NCI-H1105 treated with DMSO at 0.1 percent for 48 hours (cell line): ENCODE data around the gene RNLS.
"Not testable (repeated sequence)": the region's sequence is repeated elsewhere in the genome, so short reads cannot be mapped to it uniquely, and the experiment has no call there.

Experiments
- DNase-seq: peaks from one replicate; lab custom pipeline; 2025; lab: John Stamatoyannopoulos, UW

RNLS gene

DNA sequence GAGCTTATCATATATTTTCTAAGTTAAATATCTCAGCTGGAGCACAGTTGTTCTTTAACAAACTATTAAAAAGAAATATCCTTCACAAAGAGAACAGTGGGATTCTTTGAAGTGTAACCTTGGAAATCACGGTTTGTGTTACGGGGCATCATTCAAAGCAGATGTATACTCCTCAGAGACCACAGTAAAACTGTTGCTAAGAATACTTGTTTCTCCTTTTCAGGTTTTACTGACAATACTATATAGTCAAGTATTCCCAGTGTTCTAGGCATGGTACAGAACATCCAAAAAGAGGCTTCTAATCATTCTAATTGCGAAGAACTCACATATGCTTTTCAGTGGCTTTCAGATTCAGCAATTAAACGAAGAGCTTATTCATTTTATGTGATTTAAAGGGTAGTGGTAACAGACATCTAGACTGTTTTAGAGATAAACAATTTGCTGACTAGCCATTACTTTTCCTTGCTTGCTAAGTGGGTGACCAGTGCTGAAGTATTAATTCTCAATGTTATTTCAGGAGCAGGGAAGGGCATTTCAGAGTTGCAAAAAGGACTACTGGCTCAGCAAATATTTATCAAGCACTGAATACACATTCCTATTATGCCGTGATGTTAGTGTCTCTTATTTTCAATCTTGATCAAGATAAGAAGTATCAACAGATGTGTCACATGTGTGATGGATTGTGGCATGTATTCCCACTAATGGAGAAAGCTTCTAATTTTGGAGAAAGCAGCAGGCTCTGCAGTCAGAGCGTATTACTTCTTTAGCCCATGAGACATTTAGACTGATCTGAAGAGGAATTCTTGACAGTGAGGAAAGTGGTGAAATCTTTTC is 236.8 kb downstream of the RNLS start:
- DNase-seq: no peak

DNA sequence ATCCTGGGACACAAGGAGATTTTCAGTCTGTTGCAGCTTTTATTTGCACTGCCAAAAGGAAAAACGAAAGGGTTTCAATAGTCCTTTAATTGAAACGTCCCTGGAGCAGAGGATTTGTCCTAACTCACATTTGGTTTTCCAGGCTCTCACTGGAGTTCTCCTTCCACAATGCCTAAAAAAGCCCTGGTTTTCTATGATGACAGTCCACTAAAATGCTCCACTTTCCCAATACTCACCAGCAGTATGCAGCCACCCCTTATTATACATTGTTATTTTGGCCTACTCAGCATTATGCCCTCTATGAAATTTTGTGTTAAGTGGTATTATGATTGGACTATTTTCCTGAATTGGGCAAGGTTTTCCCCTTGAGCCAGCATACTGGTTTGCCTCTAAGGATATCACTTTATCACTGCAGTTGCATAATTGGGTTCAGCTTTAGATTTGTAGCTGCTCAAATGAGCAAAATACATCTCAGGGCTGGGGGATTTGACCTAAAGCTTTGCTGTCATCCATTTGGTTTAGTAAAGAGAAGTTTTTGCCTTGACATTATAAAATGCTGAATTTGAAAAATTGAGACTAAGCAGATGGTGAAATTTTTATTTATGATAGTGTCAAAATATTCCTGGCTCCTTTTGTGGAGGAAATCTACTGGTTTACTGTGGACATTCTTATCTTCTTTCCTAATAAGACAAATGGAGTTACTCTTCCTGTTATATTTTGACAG is 239.2 kb downstream of the RNLS start:
- no peak for DNase-seq

DNA sequence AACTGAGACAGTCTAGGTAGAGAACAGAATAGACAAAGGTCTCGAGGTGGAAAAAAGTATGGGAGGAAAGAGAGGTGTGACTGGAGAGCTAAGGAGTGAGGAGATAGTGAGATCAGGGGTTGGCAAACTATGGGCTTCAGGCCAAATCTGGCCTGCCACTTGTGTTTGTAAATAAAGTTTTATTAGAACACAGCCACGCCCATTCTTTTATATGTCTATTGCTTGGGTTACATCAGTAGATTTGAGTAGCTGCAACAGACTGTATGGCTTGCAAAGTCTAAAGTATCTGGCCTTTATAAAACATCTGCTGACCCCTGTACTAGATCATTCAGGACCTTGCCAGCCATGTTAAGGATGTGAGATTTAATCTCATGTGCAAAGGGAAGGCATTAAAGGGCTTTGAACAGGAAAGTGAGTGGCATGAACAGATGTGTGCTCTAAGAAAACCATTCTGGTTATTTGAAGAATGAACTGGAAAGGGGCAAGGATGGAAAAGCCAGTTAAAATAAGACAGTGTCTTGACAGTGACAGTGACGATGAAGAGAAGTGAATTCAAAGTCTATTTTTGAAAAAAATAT is 240.3 kb downstream of the RNLS start:
- no peak for DNase-seq

DNA sequence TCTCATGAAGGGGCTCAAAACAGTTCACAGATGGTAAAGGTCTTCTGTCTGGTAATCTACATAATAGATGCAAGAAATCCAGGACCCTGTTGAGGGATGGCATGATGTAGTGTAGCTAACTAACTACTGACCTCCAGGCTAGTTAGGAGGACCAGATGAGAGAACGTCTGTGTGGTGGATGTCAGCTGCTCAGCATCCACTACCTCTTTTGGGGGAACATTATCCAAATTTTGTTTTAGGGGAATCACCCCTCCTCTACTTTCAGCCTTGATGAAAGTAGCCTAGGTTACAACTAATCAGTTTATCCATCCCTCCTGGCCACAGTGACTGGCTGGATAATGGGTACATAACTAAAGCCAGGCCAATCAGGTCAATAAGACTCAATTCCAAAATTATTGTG is 246.0 kb downstream of the RNLS start:
- DNase-seq: no peak

DNA sequence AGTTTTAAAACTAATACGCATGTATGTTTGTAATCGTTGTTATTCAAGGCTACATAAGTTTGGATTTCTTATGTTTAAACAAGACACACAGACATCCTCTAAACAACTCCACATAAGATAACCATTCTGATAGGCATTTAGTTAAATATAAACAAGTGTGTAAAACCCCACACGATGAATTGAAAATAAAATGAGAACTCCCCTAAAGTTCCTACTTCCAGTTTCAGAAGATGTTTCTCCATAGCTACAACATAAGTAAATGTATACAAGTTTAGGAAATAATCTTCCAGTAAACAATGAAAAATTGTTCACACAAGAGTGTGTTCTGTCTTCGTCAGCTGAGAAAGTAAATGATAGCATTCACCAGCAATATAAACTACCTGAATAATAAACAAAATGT is 246.8 kb downstream of the RNLS start:
- no peak for DNase-seq

DNA sequence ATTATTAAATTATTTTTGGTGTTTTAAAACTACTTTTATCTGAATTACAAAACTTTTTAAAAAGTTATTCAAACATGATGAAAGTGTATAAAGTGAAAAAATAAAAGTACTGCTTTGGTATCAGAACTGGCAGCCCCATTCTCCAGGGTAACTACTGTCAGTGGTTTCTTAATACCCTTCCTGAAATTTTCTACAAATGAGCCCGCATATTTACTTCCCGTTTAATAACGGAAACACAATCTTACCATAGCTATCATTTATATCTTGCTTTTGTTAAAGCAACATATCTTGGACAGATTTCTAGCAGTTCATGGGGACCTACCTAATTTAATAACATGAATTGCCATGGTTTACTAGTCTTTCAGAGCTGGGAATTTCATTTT is 249.9 kb downstream of the RNLS start:
- no peak for DNase-seq

DNA sequence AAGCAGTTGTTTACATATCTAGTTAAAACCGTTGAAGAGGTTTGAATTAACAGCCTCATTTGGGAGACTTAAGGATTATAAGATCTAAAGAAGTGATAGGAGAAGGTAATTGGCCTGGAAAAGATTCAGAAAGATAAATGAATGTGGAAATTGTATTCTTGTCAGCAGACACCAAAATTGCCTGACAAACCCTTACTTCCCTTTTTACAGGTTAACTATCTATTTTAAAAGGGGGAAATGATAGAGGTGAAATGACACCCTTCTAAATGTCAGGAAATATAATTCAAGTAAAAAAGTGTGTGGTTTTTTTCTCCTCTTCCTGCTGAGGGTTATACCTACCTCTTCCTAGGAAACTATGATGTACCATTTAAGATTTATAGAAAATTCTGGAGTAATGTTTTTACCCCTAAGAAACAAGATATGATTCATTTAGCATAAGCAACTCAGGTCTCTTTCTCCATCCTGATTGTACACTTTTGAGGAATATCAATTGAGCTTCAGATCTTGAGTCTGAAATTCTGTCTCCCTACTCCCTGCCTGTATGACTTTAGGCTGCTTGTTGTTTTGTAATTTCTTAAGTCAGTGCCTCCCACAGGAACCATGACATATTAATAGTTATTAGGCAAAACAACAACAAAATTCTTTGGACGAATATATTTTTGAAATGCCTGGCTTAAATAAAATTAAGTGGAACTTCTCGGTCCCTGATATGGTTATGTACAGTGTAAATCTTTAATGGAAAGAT is 250.4 kb downstream of the RNLS start:
- no peak for DNase-seq

DNA sequence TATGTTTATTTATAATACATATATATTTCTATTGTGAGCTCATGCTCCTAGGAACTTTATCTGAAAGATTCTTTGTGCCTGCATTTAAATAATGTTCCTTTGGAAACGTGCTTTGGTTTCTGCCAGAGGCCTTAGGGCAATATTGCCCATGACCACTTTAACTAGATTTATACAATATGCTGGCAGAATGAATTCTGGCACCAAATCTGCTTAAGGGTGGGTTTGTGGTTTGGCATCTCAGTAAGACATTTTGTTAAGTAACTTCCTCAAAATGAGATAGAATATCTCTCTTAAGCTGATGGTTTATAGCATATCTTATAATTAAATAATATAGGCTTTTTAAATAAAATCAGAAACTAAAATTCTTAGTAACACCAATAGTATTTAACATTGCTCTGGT is 252.9 kb downstream of the RNLS start:
- no peak for DNase-seq

DNA sequence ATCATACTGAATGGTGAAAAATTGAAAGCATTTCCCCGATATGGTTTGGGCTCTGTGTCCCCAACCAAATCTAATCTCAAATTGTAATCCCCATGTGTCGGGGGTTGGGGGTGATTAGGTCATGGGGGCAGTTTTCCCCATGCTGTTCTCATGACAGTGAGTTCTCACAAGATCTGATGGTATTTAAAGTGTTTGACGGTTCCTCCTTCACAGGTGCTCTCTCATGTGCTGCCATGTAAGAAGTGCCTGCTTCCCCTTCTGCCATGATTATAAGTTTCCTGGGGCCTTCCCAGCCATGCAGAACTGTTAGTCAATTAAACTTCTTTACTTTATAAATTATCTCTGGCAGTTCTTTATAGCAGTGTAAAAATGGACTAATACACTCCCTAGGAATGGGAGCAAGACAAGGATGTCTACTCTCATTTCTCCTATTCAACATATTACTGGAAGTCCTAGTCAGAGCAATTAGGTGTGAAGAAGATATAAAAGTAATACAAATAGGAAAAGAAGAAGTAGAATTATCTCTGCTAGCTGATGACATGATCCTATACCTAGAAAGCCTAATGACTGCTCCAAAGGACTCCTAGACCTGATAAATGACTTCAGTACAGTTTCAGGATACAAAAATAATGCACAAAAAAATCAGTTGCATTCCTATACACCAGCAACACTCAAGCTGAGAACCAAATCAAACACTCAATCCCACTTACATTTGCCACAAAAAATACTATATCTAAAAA is 260.6 kb downstream of the RNLS start:
- no peak for DNase-seq

DNA sequence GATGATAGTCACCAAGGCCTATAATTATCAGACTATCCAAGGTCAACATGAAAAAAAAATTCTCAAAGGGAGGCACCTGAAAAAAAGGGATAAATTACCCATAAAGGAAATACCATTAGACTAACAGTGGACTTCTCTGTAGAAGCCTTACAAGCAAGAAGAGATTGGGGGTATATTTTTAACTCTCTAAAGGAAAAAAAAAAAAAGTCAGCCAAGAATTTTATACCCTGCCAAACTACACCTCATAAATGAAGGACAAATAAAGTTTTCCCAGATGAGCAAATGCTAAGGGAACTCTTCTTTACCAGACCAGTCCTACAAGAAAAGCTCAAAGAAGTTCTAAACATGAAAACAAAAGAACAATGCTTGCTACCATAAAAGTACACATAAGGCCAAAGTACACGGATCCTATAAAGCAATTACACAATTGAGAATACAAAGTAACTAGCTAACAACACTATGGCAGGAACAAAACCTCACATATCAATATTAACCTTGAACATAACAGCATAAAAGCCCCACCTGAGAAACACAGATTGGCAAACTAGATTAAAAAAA is 263.1 kb downstream of the RNLS start:
- DNase-seq: no peak

DNA sequence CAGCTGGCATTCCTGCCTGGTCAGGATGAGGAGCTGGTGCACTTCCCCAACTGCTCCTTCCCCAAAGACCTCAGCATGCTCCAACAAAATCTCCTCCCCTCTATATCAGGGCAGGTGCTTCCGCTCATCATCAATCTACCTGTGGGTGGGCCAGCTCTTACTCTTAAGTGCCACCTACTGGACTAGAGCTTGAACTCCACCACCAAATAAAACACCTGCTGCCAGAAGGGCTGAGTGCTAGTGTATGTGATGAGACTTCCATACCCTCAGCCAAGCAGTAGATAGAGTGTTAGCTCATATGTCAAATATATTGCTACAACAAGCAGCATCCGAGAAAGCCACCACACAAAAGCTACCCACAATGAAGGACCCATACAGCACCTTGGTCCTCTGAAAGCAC is 264.3 kb downstream of the RNLS start:
- DNase-seq: no peak

DNA sequence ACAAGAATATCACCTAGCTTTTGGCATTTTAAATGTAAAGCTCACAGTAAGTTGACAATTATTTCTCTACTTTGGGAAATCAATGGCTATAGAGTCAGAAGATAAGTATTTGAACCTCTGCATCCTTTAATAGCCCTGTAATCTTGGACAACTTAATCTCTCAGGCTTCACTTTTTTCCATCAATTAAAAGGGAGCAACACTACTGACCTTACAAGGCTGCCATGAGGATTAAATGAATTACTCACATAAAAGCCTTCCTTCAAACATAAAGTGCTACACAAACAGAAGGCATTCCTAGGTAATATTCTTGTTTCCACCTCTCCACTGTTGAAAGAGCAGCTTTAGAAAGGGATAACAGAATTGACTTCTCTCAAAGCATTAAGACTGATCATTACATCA is 266.0 kb downstream of the RNLS start:
- DNase-seq: no peak

DNA sequence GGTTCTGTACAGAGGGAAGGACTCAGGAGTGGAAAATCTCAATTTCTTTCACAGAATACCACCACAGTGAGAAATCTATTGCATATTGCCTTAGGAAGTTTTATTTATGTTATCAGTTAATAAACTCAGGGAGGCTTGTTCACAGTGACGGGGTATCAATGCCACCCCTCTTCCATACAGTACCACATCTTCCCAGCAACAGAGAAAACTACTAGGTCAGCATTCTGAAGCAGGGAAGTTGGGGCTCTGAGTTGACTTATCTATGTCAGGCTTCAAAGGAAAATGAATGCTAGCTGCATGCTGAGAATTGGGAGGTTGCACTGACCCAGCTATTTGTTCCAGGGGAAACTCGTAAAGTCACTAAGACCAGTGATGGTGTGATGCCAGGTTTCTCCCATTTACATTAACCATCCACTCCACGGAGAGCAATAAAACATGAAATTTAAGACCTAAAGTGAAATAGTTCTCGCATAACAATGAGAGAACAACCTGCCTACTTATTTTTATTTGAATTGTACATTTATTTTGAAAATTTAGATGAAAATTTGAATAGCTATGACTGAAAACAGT is 266.7 kb downstream of the RNLS start:
- DNase-seq: no peak

DNA sequence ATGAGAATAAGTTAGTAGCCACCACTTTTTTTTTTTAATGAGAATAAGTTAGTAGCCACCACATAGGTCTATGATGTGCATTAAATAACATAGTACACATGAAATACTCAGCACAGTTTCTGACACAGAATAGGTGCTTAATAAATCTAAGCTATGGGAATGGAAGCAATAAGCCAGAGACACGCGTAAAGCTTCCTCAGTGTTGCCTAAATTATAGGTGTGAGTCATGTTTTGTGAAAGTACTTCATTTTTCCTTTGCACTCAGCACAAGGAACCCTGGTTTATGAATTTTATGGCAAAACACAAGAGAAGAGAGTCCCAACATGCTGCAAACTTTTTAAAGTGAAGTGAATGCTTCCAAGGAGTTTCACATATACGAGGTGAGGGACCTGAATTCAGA is 267.4 kb downstream of the RNLS start:
- DNase-seq: no peak

DNA sequence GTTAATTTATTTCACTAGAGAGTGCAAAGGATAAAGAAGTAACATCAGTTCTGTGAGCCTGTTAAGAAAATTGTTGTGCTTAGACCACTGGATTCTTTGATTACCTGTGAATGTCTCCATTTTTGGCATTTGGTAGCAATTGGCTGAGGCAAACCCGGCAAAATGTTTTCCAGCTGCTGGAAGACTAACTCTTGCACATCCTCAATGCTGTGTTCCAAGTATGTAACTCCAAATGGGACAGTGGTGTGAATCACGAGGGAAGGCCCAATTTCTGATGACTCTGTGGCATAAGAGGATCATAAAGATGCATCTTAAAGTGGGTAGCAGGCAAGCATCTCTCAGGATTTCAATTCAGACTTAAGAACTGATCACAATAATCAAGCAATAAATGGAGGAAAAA is 268.8 kb downstream of the RNLS start:
- DNase-seq: no peak

DNA sequence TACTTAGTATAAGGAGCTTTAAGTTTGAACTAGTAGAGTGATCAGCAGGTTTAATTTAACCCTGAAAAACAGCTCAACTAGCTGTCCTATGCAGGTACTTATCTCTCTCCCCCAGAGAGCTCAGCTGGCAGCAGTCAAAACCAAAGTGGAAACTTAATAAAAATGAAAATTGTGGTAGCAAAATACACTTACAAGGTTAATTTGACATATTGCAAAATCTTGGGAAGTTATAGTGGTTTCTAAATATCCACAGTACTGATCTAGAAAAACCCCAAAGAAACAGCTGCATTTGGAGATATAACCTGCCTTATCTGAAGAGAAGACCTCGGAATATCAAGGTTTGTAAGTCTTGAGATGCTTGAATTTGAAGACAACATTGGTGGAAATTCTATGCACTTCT is 269.2 kb downstream of the RNLS start:
- no peak for DNase-seq

DNA sequence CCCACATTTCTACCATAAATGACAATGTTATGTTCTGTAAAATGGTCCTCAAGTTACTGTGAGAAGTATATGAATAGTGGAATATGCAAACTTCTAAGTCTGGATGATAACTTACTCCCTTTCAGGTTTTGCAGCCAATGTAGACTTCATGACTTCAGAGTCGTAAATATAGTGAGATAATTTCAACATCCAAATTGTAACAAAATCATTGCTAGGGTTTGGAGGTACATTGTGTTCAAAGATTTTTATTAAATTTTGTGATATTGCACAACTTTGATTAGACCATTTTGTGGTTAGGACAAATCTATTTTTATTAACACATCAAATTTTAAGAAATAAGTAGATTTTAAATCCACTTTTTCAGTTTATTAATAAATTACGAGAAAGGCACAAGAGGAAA is 270.3 kb downstream of the RNLS start:
- no peak for DNase-seq

DNA sequence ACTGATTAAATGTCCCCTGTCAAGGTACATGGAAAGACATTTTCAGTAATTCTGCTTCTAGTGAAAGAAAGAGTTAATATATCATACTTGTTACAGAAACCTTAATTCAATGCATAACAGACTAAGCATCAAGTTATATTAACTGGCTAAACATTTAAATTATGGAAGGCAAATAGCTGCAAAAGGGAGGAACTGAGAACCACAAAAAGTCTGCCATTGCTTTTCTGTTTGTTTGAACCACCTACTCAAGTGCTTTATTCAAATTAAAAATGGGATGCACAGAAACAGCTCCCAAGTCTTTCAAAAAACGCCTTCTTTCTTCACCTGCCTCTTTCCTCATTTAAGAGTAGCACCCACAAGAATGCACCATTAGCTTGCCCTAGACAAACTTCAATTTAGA is 271.9 kb downstream of the RNLS start:
- no peak for DNase-seq

DNA sequence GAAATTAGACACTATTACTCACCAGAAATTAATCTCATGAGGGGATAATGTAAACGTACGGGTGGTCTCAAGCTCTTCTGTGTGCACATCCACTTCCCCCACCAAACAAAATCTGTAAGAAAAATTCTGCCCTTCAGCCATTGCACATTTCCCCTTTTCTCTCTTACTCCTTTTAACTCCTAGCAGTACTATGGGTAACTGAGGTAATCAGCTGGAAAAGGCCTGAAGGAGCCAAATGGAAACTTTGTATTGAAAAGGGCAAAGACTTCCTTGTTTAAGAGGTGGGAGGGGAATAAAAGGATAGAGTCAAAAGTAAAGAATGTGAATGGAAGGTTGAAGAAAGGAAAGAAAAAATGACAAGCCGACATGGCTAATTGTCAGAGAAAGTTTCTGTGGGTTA is 273.8 kb downstream of the RNLS start:
- no peak for DNase-seq

DNA sequence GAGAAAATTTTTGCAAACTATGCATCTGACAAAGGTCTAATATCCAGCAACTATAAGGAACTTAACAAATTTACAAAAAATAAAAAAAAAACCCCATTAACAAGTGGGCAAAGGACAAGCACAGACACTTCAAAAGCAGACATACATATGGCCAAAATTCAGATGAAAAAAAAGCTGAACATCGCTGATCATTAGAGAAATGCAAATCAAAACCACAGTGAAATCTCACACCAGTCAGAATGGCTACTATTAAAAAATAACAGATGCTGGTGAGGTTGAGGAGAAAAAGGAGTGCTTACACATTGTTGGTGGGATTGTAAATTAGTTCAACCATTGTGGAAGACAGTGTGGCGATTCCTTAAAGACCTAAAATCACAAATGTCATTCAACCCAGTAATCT is 274.8 kb downstream of the RNLS start:
- not testable (repeated sequence) for DNase-seq

DNA sequence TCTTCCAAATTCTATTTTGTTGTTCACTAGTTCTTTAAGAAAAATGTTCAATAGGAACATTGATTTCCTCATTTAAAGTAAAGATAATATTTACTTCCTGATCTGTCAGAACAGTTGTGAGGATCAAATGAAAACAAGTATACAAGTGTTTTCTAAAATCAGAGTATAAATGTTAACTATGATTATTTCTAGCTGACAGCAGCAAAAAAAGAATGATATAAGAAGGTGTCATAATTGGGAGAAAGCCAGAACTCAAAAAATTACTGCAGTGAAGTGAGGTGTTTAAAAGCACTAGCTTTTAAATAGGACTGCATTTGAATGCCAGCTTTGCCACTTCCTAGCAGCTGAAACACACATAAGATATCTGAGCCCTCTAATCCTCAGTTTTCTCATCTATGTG is 283.3 kb downstream of the RNLS start:
- DNase-seq: no peak
